Activated CD8-positive, alpha-beta T cell treated with anti-CD3 and anti-CD28 coated beads, Interleukin-2, amount 10 ng/mL, durations not matched to agents 7 days and 5 days (primary cell): ENCODE measurements around the gene RNF224. TPM values are rescaled to one million over a fixed set of nuclear protein-coding genes. Genes with fewer than 3 reads are reported as not detected.
"Not testable (repeated sequence)": the region's sequence is repeated elsewhere in the genome, so short reads cannot be mapped to it uniquely, and the experiment has no call there.

Source experiments
- ATAC-seq: fragments of 150-1000 bp; cut with Tn5 transposase; one replicate; pipeline ENCODE4 v1.10.0; 2021; ENCODE audit warnings: moderate library complexity
- CTCF ChIA-PET: fragments of 350-600 bp; sonication (Branson Sonifier 250); formaldehyde crosslinking; loops from one replicate; lab custom pipeline; 2021; ENCODE audit warnings: antibody characterized with exemption; lab: Charles Lee
- POLR2A ChIA-PET: fragments of 350-600 bp; sonication (Branson Sonifier 250); formaldehyde crosslinking; loops from one replicate; lab custom pipeline; 2021; ENCODE audit warnings: antibody characterized with exemption; lab: Charles Lee
- DNase-seq: peaks from one replicate; pipeline ENCODE4 v3.0.0-alpha.2; 2020
- H3K27ac Mint-ChIP-seq: one replicate; pipeline ENCODE4 v1.8.0; 2021; ENCODE audit warnings: mild to moderate bottlenecking, mixed read lengths
- H3K27me3 Mint-ChIP-seq: one replicate; pipeline ENCODE4 v1.8.0; 2021; ENCODE audit warnings: low read depth, mixed read lengths
- H3K36me3 Mint-ChIP-seq: one replicate; pipeline ENCODE4 v1.8.0; 2021; ENCODE audit warnings: low read depth, mixed read lengths
- H3K4me1 Mint-ChIP-seq: one replicate; pipeline ENCODE4 v1.8.0; 2021; ENCODE audit warnings: low read depth, mixed read lengths
- H3K4me3 Mint-ChIP-seq: one replicate; pipeline ENCODE4 v1.8.0; 2021; ENCODE audit warnings: mild to moderate bottlenecking, mixed read lengths
- H3K9me3 Mint-ChIP-seq: one replicate; pipeline ENCODE4 v1.8.0; 2022; ENCODE audit warnings: mixed read lengths; ENCODE audit not compliant: insufficient read depth
- total RNA-seq, 2 experiments: library from RNA; stranded (reverse); gene quantifications; one replicate each; pipeline ENCODE4 v1.2.3, GENCODE V29; 2021

The RNF224 gene
- total RNA-seq, 2 experiments from 2014 or later: not detected

GRCh38 chr9:137243266-137243625 lies 15.9 kb downstream of the RNF224 start:
- not testable (repeated sequence) for H3K27ac Mint-ChIP-seq, DNase-seq, H3K27me3 Mint-ChIP-seq, H3K9me3 Mint-ChIP-seq, ATAC-seq
- Mint-ChIP-seq H3K36me3 (peaks cover 31% of the 10 kb centered on the region), H3K4me1 (peaks cover 32% of the 10 kb centered on the region), H3K4me3 (peak overlapping the region; percentile 85)
- CTCF ChIA-PET: interaction anchor here (1.2 to 5.0 kb wide), 3 partner anchors 12 to 208 kb away, joined by 3 to 32 read pairs (median 3); partner anchors contain the start of gene NELFB
- POLR2A ChIA-PET: interaction anchor here (1.2 to 3.8 kb wide), 4 partner anchors 11 to 173 kb away, joined by 3 to 87 read pairs (median 8); partner anchors contain the start of genes MAN1B1, NELFB and SAPCD2

- Mint-ChIP-seq H3K4me1 (peaks cover 26% of the 10 kb centered on the region), H3K27me3 (no peaks in the 10 kb centered on the region), H3K36me3 (peaks cover 31% of the 10 kb centered on the region), H3K27ac (peak overlapping the region; percentile 43), H3K4me3 (peak overlapping the region; percentile 85), H3K9me3 (no peaks in the 10 kb centered on the region)
- POLR2A ChIA-PET: interaction anchor here (1.0 to 3.8 kb wide), 5 partner anchors 11 to 174 kb away, joined by 3 to 87 read pairs (median 7); partner anchors contain the start of genes NELFB and SAPCD2
- DNase-seq: no peak
- ATAC-seq: no peak
- CTCF ChIA-PET: interaction anchor here (1.3 kb wide), 1 partner anchor 43 kb away, joined by 3 read pairs; no protein-coding TSS in a partner anchor
Measured at GRCh38 chr9:137243626-137244485, 16.6 kb downstream of the RNF224 start.

GRCh38 chr9:137244486-137245449 lies 17.5 kb downstream of the RNF224 start:
- ChIA-PET CTCF (interaction anchor here (1.0 to 1.2 kb wide), 2 partner anchors 8 to 10 kb away, joined by 3 to 5 read pairs; partner anchors contain the start of gene NELFB), POLR2A (interaction anchor here (0.6 to 2.5 kb wide), 5 partner anchors 8 to 382 kb away, joined by 3 to 14 read pairs (median 3); partner anchors contain the start of gene NELFB)
- ATAC-seq (no peak), DNase-seq (no peak)
- Mint-ChIP-seq H3K9me3 (no peaks in the 10 kb centered on the region), H3K4me1 (peaks cover 22% of the 10 kb centered on the region), H3K27me3 (no peaks in the 10 kb centered on the region), H3K36me3 (peaks cover 27% of the 10 kb centered on the region), H3K27ac (peak overlapping the region; percentile 43), H3K4me3 (no peak overlapping the region)

- Mint-ChIP-seq H3K4me3 (no peak overlapping the region), H3K27me3 (no peaks in the 10 kb centered on the region), H3K27ac (no peak overlapping the region), H3K9me3 (no peaks in the 10 kb centered on the region), H3K4me1 (peaks cover 22% of the 10 kb centered on the region), H3K36me3 (peaks cover 27% of the 10 kb centered on the region)
- no peak for ATAC-seq
- POLR2A ChIA-PET: interaction anchor here (0.6 to 2.5 kb wide), 3 partner anchors 9 to 343 kb away, joined by 3 to 14 read pairs (median 5); partner anchors contain the start of gene NELFB
- CTCF ChIA-PET: interaction anchor here (1.0 to 1.2 kb wide), 2 partner anchors 9 kb away, joined by 3 to 5 read pairs; partner anchors contain the start of gene NELFB
- no peak for DNase-seq
Measured at GRCh38 chr9:137245450-137246421, 18.4 kb downstream of the RNF224 start.

- H3K27me3 Mint-ChIP-seq: no peaks in the 10 kb centered on the region
- CTCF ChIA-PET: interaction anchor here (1.0 kb wide), 1 partner anchor 10 kb away, joined by 6 read pairs; no protein-coding TSS in a partner anchor
- POLR2A ChIA-PET: no interaction called here
- ATAC-seq: no peak
- peaks cover 17% of the 10 kb centered on the region for H3K36me3 Mint-ChIP-seq
- H3K4me1 Mint-ChIP-seq: peaks cover 19% of the 10 kb centered on the region
- H3K27ac Mint-ChIP-seq: no peak overlapping the region
- no peaks in the 10 kb centered on the region for H3K9me3 Mint-ChIP-seq
- DNase-seq: no peak
- no peak overlapping the region for H3K4me3 Mint-ChIP-seq
Measured at GRCh38 chr9:137247135-137247915, 20.0 kb downstream of the RNF224 start.

GRCh38 chr9:137247916-137248175 lies 20.5 kb downstream of the RNF224 start:
- DNase-seq: no peak
- Mint-ChIP-seq H3K36me3 (peaks cover 12% of the 10 kb centered on the region), H3K27me3 (no peaks in the 10 kb centered on the region), H3K4me3 (no peak overlapping the region), H3K27ac (no peak overlapping the region), H3K9me3 (no peaks in the 10 kb centered on the region), H3K4me1 (peaks cover 14% of the 10 kb centered on the region)
- ATAC-seq: no peak
- CTCF ChIA-PET: interaction anchor here (1.0 kb wide), 1 partner anchor 11 kb away, joined by 6 read pairs; no protein-coding TSS in a partner anchor
- POLR2A ChIA-PET: no interaction called here

GRCh38 chr9:137250329-137251193 lies 23.3 kb downstream of the RNF224 start:
- H3K36me3 Mint-ChIP-seq: peaks cover 3% of the 10 kb centered on the region
- H3K4me1 Mint-ChIP-seq: peaks cover 6% of the 10 kb centered on the region
- ChIA-PET POLR2A (interaction anchor here (1.1 kb wide), 1 partner anchor 10 kb away, joined by 4 read pairs; the partner anchor contains the start of gene TUBB4B), CTCF (no interaction called here)
- ATAC-seq: no peak
- no peak overlapping the region for H3K27ac Mint-ChIP-seq
- no peak for DNase-seq
- no peak overlapping the region for H3K4me3 Mint-ChIP-seq
- no peaks in the 10 kb centered on the region for H3K9me3 Mint-ChIP-seq
- H3K27me3 Mint-ChIP-seq: no peaks in the 10 kb centered on the region

- no peaks in the 10 kb centered on the region for H3K27me3 Mint-ChIP-seq
- H3K4me1 Mint-ChIP-seq: peaks cover 10% of the 10 kb centered on the region
- ATAC-seq: no peak
- no peak within 1 kb of the TSS for H3K4me3 Mint-ChIP-seq
- no peaks in the 10 kb centered on the region for H3K9me3 Mint-ChIP-seq
- ChIA-PET POLR2A (no interaction called here), CTCF (no interaction called here)
- H3K36me3 Mint-ChIP-seq: peaks cover 3% of the 10 kb centered on the region
- DNase-seq: no peak
- H3K27ac Mint-ChIP-seq: no peak within 1 kb of the TSS
Measured at GRCh38 chr9:137251194-137251461, 23.8 kb downstream of the RNF224 start, which contains the start of gene STPG3. Gene STPG3, plus strand, starts transcription at chr9:137251286. Its CDS starts 1 bp downstream, at chr9:137251287.

- ATAC-seq: no peak
- Mint-ChIP-seq H3K4me3 (no peak overlapping the region), H3K36me3 (peaks cover 4% of the 10 kb centered on the region), H3K27me3 (no peaks in the 10 kb centered on the region), H3K4me1 (peaks cover 16% of the 10 kb centered on the region), H3K27ac (no peak overlapping the region), H3K9me3 (no peaks in the 10 kb centered on the region)
- ChIA-PET CTCF (no interaction called here), POLR2A (interaction anchor here (5.5 kb wide), 1 partner anchor 10 kb away, joined by 87 read pairs; the partner anchor contains the start of gene TUBB4B)
- DNase-seq: no peak
Measured at GRCh38 chr9:137251490-137252268, 24.4 kb downstream of the RNF224 start.
